ENCODE measurements around the gene TFEB. TPM values are rescaled to one million over a fixed set of nuclear protein-coding genes. Genes with fewer than 3 reads are reported as not detected.

The TFEB gene
- total RNA-seq, 1 donor from 2014 or later = 36.5 TPM

DNA sequence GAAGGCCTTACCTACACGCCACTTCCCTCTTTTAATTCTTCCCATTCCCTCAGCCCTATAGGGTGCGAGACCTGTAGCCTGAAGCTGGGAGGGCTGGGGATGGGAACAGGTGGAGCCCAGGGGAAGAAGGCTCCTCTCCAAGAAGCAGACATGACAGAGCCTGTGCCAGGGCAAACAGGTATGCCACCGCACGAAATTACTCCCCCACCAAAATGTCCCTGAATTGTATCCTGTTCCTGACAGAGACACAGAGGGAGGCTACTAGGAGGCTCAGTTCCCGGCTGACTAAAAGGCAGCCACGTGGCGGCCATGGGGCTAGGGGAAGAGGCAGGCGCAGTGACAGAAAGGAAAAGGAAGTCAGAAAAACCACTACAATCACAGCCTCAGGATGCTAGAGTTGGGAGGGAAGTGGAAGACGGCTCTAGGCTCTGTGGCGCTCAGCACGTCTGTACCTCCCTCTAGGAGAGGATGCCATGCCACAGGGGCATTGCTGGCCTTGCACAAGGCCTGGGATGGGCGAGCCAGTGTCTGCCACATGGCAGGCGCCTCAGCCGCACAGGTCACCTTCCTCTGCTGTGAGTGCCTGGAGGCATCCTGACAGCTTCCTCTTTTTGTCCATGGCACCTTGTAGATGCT lies 27.7 kb downstream of the TFEB start:
- Histone ChIP-seq H3K9me3 (no peaks in the 10 kb centered on the region), H3K27me3 (ENCODE audit: low read depth) (no peaks in the 10 kb centered on the region), H3K4me1 (peaks cover 51% of the 10 kb centered on the region), H3K4me3 (no peak overlapping the region), H3K36me3 (no peaks in the 10 kb centered on the region), H3K27ac (peak overlapping the region; percentile 73)
- TF ChIP-seq, protein P1, sequence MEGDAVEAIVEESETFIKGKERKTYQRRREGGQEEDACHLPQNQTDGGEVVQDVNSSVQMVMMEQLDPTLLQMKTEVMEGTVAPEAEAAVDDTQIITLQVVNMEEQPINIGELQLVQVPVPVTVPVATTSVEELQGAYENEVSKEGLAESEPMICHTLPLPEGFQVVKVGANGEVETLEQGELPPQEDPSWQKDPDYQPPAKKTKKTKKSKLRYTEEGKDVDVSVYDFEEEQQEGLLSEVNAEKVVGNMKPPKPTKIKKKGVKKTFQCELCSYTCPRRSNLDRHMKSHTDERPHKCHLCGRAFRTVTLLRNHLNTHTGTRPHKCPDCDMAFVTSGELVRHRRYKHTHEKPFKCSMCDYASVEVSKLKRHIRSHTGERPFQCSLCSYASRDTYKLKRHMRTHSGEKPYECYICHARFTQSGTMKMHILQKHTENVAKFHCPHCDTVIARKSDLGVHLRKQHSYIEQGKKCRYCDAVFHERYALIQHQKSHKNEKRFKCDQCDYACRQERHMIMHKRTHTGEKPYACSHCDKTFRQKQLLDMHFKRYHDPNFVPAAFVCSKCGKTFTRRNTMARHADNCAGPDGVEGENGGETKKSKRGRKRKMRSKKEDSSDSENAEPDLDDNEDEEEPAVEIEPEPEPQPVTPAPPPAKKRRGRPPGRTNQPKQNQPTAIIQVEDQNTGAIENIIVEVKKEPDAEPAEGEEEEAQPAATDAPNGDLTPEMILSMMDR (IDR thresholded peaks at IDR 0.05) = no peak
- intact Hi-C loops (cut with DNase I) = no loop called here
- ATAC-seq (peak in 1 of 2 donors; percentile 18), DNase-seq (peak; percentile 67)

DNA sequence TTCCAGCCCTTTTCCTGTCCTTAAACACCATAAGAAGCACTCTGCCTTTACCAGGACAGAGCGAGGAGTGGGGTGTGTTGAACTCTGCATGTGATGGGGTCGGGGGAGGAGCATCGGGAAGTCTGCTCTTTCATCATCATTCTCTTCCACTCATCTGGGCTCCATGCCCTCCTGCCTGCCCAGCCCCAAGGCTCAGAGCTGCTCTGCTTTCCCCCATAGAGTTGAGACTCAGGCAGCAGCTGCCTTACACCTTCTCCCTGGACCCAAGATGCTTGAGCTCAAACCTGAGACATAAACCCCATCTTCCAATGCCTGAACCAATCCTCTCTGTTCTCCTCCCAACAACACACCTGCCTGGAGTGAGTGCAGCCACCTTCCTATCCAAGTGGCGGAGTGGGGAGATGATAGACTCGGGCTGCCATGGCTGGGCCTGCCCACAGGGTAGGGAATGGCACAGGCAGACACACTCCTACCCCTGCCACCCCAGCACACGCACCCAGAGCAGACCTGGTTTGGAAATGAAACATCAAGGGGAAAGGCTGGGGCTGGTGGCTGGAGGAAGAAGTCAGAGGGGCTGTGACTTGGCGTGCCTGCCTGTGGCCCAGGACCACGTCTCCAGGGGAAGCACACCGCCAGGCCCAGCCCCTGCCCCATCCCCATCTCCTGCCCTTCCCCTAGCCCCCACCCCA lies 28.4 kb downstream of the TFEB start:
- intact Hi-C loops (cut with DNase I) = no loop called here
- TF ChIP-seq, protein P1 (IDR thresholded peaks at IDR 0.05) = no peak
- no peaks in the 10 kb centered on the region for H3K27me3 ChIP-seq (ENCODE audit: low read depth)
- no peaks in the 10 kb centered on the region for H3K9me3 ChIP-seq
- DNase-seq (no peak), ATAC-seq (peak; percentile 56 to 58)
- no peak overlapping the region for H3K4me3 ChIP-seq
- no peaks in the 10 kb centered on the region for H3K36me3 ChIP-seq
- peak overlapping the region; percentile 73 for H3K27ac ChIP-seq
- peaks cover 44% of the 10 kb centered on the region for H3K4me1 ChIP-seq

DNA sequence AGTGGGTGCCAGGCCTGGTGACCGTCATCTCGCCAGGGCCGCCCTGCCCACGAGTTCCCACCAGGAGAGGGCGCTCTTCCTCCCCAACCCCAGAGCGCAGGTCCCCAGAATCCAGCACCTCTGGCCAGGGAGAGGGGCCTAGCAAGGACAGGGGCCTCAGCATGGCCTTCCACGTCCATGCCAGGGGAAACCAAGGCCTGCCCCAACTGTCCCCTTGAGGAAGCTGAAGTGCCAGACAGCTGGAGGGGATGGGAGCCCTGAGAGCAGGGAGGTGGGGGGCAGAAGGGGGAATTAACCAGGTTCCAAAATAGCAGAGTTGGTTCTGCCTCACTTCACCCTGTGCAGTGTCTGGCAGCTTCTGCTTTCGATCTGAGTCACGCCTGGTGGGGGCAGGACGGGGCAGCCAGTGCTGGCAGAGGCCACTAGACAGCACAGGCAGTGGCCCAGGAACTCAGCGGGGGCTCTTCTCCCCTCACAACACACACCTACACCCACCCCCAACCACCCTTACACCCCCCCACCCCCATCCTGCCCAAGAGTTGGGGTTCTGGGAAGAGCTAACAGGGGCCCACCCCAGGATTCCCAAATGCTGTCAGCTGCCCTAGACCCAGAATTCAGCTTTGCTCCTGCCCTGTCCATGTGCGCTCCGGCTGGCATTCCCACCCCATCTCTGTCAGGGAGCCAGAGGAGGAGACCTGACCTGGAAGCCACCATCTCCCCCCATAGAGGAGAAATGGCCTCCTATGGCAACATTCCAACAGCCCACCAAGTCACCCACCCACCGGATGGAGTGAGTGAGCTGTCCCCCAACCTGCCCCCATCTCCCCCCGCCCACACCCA lies 29.2 kb downstream of the TFEB start:
- Histone ChIP-seq H3K4me1 (peaks cover 36% of the 10 kb centered on the region), H3K27me3 (ENCODE audit: low read depth) (no peaks in the 10 kb centered on the region), H3K4me3 (peak overlapping the region; percentile 6), H3K9me3 (no peaks in the 10 kb centered on the region), H3K36me3 (no peaks in the 10 kb centered on the region), H3K27ac (peak overlapping the region; percentile 73)
- intact Hi-C loops (cut with DNase I) = no loop called here
- TF ChIP-seq, protein P1 (IDR thresholded peaks at IDR 0.05) = peak; percentile 82
- peak; percentile 86 for DNase-seq
- ATAC-seq = peak; percentile 87 to 90

DNA sequence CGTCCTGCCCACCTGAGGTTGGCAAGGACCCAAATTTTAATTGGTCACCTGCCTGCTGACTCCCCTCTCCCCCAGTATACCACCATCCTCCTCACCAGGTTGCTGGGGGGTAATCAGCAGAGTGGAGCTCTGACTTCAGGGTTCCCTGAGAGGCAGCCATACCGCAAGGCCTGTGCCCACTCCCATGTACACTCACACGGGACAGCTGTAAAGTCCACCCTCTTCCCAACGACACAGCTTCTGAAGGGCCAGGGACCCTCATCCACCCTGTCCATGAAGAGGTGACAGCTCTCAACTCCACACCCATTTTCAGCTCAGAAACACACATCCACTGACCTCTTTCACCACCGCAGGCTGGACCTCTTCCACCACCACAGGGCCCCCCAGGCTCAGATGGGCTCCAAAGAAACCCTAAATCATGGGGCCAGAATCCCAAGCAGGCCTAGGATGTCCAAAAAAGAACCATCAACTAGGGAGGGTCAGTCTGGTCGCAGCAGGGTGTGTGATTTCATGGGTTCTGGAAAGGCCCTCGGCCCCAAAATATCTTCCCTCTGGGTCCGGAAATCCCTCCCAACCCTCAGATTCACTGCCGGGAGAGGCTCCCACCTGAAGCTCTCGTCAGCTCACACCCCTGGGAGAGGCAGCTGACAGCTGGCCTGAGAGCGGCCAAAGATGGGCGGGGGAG lies 30.0 kb downstream of the TFEB start:
- TF ChIP-seq, protein P1 (IDR thresholded peaks at IDR 0.05) = no peak
- H3K9me3 ChIP-seq = no peaks in the 10 kb centered on the region
- H3K4me1 ChIP-seq = peaks cover 36% of the 10 kb centered on the region
- H3K27ac ChIP-seq = peak overlapping the region; percentile 73
- H3K4me3 ChIP-seq = peak overlapping the region; percentile 6
- ATAC-seq (no peak), DNase-seq (no peak)
- no peaks in the 10 kb centered on the region for H3K27me3 ChIP-seq (ENCODE audit: low read depth)
- H3K36me3 ChIP-seq = no peaks in the 10 kb centered on the region
- intact Hi-C loops (cut with DNase I) = no loop called here

DNA sequence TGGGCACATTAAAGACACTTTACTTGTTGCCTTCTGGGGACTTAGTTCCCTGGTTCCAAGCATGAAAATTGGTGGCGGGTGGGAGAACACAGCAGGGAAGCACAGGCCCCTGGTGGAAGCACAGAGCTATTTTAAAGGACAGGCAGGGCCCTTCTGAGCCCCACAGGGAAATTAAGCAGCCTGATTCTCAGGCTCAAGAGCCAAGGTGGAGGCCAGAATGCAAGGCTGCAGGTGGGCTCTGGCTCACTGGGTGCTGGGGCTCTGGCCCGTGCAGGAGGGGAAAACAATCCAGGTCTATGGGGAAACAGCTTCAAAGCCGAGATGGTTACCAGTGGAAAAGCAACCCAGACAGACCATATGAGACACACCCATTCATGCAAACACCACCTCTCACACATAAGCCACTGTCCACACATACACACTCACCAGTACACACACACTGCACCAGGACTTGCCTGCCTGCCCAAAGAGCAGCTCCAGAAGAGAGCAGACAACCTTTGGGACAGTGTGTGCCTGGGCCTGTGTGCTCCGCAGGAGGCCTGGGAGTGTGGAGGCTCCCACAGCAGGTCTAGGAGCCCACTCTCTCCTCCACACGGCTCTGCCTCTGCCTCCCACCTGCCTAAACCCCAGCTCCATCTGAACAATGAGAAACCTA lies 30.6 kb downstream of the TFEB start:
- H3K4me1 ChIP-seq = peaks cover 36% of the 10 kb centered on the region
- intact Hi-C loops (cut with DNase I) = no loop called here
- no peaks in the 10 kb centered on the region for H3K9me3 ChIP-seq
- no peak for DNase-seq
- TF ChIP-seq, protein P1 (IDR thresholded peaks at IDR 0.05) = no peak
- H3K27ac ChIP-seq = peak overlapping the region; percentile 73
- no peaks in the 10 kb centered on the region for H3K36me3 ChIP-seq
- H3K4me3 ChIP-seq = no peak overlapping the region
- no peaks in the 10 kb centered on the region for H3K27me3 ChIP-seq (ENCODE audit: low read depth)
- ATAC-seq = no peak

Data from lower lobe of right lung (tissue), 2 donors.